ENCODE results near the gene ZC3HAV1.
A peak's percentile ranks its signal among the peaks of the same experiment; 100 is the strongest.
"Not testable (repeated sequence)": the region's sequence is repeated elsewhere in the genome, so short reads cannot be mapped to it uniquely, and the experiment has no call there.

The ZC3HAV1 gene

DNA sequence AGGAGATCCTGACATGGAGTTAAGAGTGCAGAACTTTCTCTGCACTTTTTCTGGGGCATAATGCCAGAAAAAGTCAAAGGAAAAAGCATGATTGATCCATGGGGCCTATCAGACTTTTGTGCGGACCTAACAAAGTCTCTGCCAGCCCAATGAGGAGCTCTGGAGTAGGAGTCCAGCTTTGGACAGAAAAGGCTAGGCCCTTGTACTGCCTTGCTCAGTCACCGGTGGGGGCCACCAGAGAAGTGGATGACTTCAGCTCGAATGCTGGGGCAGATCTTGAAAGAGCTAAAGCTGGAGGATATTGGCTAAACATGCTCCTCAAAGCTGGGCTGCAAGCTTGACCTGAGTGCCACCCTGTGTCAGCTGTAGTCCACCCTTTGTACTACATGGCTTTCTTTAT is 2.8 kb upstream of the ZC3HAV1 start:
- DNase-seq = no peak

DNA sequence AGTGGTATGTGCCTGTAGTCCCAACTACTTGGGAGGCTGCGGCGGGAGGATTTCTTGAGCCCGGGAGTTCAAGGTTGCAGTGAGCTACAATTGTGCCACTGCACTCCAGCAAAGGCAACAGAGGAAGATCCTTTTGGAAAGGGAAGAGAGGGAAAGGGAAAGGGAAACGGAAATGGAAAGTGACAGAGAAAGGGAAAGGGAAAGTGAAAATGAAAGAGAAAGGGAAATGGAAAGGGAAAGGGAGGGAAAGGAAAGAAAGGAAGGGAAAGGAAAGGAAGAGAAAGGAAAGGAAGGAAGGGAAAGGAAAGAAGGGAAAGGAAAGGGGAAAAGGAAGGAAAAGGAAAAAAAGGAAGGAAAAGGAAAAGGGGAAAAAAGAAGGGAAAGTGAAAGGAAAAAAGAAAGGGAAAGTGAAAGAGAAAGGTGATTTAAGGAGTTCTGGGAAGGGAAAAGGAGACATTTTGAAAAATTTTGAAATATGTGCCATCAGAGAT is 2.3 kb upstream of the ZC3HAV1 start:
- no peak for DNase-seq

DNA sequence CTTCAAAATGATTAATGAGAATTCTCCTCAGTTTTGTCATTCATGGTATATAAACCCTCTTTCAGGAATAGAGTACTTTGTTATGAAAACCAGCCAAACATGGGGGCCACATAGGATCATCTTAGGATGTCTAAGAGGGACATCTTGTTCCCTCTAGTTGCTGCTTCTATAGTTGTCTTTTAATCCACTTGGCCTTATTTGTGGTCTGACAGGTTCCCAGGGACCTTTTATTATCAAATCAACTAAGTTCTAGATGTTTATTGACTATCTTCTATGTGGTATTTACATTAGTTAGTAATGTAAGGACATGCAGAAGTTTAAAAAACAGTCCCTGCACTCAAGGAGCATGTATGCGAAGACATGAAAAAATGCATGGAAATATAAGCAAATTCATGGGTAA is 1.6 kb upstream of the ZC3HAV1 start:
- no peak for DNase-seq

DNA sequence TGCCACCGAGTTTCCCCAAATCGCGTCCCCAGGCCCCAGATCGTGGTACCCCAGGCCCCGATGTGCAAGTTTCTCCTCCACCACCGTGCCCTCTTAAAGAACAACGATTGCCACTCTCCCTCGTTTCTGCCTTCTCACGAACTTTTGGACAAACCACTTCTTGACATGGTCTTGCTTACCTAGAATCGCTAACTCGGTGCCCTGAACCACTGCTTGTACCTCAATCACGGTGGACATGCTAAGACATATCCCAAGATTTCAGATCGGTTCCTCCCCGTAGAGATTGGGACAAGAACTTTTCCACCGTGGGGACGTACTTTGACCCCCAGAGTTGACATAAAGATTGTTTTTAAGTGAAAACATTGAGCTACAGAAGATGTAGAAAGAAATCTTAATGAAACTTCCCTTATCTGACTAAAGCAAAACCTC is 477 bp upstream of the ZC3HAV1 start:
- no peak for DNase-seq

DNA sequence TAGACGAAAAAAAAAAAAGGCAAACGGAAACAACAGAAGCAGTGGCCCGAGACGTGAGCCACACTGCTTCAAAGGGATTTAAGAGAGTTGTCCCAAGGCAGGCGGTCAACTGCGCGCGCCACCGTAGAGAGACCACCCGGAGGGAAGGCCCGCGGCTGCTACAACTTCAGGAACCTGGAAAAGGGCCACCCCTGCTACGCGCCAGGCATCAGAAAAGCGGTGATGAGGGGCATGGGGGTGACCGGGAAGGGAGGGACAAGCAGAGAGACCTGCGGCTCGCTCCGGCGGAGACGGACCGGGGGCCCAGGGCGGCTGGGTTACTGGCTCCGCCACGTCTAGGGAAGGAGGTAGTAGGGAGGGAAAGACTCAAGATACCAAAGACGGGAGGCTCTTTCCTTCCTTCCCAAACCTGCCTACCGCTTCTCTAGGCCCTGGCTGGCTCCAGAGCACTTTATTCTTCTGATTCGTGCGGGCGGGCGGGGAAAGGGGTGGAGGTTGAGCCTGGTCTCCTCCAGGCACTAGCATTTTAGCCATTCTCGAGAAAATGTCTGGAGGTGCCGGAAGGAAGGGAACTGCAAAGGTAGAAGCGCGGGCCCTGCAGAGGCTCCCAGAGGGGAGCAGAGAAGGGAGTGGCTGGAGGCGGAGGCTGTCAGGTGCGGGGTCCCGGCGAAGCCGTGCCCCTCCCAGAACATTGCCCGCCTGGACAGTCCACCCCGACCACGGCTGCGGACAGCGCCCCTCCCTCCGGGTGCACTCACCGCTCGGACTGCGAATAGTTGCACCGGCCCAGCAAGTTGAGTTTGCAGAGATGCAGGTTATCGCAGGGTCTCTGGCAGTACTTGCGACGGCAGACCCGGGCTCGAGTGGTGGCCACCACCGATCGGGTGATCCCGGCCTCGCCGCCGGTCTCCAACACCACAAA is 993 bp downstream of the ZC3HAV1 start:
- DNase-seq = peak; percentile 75

DNA sequence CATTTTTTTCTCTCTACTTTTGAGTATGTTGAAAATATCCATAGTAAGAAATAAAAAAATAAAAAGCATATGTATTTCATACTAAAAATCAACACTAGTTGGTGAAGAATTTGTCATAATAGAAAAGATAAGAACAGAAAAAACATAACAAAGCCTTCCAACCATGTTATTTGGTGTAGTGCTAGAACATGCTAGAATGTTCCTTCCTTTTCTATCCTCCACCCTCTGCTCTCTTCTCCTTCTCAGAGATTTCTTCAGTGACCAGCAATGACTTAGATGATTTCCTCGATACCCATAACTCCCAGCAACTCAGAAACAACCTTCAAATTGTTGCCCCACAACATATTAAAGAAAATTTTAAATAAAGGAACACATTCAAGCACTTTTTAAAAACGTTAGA is 2.6 kb downstream of the ZC3HAV1 start:
- DNase-seq = no peak

DNA sequence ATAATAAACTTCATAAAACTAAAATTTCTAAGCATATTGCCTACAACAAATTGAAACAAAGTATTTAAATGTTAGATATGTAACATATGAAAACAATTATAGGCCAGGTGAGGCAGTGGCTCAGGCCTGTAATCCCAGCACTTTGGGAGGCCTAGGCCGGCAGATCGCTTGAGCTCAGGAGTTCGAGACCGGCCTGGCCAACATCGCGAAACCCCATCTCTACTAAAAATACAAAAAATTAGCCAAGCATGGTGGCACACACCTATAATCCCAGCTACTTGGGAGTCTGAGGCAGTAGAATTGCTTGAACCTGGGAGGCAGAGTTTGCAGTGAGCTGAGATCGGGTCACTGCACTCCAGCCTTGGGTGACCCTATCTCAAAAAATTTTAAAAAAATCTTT is 3.3 kb downstream of the ZC3HAV1 start:
- not testable (repeated sequence) for DNase-seq

DNA sequence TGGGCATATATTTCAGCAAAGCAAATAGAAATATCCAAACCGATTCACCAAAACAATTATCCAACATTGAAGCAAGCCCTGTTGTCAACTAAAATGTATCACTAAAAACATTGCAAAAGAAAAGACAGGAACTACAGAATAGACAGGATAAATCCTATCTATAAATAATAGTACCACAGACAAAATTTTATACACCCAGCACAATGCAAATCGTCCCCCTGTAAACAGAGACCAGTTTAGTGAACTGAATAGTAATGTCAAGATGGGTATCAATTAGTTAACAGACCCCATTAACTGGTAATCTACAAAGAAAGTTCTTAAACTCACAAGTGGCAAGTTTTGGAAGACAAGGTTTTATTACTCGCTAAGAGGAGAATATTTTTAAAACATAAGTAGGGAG is 4.0 kb downstream of the ZC3HAV1 start:
- DNase-seq = no peak

DNA sequence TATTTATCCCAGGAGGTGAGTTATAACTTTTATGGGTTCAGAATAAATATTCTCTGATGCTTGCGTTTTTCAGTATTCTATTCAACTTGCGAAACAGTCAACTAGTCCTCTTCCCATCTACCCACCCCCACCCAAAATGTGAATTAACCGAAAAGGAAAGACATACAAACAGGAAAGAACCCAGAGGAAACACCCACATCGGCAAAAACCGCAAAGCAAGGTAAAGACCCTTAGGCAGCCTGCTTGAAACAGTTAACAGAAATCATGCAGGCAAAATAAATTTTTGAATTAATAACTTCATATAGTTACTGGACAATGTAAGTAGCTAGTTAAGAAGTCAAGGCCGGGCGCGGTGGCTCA is 5.4 kb downstream of the ZC3HAV1 start:
- no peak for DNase-seq

DNA sequence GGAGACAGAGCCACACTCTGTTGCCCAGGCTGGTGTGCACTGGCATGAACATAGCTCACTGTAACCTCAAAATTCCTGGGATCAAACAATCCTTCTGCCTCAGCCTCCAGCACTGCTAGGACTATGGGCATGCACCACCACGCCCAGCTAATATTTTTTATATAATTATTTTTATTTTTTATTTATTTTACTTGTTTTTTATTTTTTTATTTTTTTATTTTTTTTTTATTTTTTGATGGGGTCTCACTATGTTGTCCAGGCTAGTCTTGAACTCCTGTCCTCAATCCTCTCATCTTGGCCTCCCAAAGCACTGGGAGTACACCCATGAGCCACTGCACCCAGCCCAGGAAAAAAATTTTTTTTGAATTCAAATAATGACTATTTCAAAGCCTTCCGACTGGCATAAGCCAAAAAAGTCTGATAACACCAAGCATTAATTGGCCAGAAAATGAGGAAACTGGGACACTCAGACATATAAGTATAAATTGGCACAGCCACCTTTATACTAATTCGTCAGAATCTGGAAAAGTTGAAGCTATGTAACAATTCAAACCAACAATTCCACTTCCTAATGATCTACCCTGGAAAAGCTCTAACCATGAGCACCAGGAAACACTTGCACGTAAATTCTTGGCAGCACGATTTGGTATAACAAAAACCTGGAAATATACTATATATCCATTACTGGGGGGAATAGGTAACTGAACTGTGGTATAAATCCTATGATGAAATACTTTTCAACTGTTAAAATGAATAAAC is 6.3 kb downstream of the ZC3HAV1 start:
- DNase-seq = no peak

DNA sequence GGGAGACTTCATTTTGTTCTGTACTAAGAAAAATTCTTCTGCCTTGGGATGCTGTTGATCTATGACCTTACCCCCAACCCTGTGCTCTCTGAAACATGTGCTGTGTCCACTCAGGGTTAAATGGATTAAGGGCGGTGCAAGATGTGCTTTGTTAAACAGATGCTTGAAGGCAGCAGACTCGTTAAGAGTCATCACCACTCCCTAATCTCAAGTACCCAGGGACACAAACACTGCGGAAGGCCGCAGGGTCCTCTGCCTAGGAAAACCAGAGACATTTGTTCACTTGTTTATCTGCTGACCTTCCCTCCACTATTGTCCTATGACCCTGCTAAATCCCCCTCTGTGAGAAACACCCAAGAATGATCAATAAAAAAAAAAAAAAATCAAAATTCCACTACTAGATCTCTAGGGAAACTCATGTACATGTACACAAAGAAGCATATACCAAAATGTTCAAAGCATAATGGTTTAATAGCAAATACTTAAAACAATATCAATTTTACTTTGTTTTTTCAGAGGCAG is 7.8 kb downstream of the ZC3HAV1 start:
- DNase-seq = not testable (repeated sequence)

DNA sequence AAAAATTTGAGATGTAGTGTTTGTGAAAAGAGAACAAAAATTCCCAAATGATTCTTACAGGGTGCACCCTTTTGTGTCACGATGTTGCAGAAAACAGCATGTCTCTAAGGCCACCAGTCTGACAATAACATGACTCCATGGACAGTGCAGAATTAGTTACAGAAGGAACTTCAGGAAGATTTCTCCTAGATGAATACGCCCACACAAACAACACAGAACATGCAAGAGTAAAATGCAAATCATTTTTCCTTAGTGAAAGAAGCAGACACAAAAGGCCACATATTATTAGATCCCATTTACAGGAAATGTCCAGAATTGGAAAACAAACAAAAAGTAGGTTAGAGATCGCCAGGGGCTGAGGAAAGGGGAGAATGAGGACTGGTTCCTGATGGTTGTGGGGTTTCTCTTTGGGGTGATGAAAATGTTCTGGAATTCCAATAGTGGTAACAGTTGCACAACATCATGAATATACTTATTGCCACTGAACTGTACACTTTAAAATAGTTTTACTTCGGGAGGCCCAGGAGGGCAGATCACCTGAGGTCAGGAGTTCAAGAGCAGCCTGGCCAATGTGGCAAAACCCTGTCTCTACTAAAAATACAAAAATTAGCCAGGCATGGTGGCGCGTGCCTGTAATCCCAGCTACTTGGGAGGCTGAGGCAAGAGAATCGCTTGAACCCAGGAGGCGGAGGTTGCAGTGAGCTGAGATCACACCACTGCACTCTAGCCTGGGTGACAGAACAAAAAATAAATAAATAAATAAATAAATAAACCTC is 10.2 kb downstream of the ZC3HAV1 start:
- no peak for DNase-seq

DNA sequence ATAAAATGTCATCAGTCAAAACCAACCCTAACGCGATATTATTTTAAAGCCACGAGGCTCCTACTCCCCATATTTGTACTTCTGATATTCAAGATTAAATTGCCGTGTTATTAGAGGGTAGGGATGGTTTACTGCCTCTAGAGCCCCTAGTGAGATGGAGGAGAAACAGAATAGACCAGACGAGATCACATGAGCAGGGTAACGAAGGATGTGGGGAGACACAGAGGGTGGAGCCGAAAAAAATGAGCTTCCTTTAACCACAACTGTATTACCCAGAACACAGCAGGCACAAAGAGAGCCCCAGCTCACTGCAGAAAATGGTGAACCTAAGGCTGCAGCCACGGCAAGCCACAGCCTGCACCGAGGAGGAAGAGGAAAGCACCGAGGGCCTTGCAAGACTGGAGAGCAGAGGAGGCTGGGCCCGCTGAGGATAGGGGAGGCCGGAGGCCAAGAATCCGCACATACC is 14.3 kb downstream of the ZC3HAV1 start:
- peak; percentile 18 for DNase-seq

DNA sequence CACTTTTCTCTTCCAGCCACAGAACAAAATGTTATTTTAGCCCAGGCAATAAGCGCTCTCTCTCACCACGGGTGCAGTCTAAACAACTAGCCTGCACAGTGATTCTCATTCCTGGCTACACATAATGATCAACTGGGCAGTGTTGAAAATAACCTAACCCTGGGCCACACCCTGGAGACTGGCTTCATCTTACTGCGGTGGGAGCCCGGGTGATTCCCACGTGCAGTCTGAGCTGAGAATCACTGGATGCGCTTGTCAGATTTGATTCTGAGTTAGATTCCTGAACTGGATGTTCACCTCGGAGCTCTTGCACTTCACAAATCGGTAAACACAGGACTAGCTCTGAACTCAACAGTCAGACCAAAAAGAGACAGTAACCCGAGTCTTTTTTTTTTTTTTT is 14.9 kb downstream of the ZC3HAV1 start:
- no peak for DNase-seq

DNA sequence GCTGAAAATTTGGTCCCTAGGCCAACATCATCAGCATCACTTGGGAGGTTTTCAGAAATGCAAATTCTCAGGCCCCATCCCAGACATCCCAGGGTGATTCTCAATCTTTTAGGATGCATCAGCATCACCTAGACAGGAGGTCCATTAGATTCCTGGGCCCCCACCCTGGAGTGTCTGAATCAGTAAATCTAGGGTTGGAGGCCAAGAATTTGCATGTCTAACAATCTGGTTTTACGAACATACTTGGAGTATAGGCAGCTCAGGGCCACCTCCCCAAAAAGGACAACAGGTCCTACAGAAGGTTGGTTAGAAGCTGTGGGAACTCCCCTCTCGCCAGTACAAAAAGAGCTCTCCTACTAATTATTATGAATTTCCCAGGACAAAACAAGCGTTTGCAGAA is 15.5 kb downstream of the ZC3HAV1 start:
- no peak for DNase-seq

DNA sequence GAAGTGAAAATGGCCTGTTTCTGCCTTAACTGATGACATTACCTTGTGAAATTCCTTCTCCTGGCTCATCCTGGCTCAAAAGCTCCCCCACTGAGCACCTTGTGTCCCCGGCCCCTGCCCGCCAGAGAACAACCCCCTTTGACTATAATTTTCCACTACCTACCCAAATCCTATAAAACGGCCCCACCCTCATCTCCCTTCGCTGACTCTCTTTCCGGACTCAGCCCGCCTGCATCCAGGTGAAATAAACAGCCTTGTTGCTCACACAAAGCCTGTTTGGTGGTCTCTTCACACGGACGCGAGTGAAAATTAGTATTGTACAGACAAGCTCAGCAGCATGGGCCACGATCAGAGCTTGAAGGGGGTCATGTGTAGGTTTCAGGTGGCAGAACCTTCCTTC is 16.0 kb downstream of the ZC3HAV1 start:
- not testable (repeated sequence) for DNase-seq

DNA sequence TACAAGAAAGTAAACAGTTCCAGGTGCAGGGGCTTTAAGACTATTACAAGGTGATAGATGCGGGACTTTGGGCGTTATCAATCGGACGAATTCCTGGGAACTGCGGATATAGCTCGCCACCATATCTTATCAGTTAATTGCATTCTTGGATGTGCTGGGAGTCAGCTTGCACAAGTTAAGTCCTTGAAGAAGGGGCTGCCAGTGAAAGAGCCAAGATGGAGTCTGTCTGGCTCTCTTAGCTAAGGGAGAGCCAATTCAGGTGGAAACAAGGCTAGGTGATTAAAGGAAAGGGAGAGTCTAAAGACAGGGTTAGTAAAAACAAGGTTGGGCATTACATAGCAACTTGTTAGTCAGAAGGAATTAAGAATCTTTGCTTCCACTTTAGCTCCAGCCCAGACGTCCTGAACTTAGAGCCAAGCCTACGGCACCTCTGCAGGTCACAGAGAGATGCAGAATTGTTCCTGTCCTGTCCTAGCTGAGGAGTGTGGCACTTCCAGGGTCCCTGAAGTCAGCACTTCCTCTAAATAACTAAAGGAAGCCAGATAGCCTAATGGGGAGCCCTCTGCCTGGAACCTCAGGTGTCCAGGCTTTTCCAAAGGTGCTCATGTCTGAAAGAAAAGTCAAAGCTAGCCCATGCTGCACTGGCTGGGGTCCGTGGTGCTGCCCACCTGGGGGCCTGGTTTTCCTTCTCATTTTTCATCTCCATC is 17.3 kb downstream of the ZC3HAV1 start:
- no peak for DNase-seq

DNA sequence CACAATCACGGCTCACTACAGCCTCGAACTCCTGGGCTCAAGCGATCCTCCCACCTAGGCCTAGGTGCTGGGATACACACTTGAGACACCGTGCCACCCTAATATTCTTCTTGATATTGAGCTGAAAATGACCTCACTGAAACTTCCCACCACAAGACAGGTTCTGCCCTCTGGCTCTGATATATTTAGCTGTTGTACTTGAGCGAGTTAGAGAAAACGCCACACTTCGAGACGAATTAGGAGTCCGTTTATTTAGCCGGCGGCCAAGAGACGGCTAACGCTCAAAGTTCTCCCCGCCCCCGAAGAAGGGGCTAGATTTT is 17.9 kb downstream of the ZC3HAV1 start:
- DNase-seq = no peak

DNA sequence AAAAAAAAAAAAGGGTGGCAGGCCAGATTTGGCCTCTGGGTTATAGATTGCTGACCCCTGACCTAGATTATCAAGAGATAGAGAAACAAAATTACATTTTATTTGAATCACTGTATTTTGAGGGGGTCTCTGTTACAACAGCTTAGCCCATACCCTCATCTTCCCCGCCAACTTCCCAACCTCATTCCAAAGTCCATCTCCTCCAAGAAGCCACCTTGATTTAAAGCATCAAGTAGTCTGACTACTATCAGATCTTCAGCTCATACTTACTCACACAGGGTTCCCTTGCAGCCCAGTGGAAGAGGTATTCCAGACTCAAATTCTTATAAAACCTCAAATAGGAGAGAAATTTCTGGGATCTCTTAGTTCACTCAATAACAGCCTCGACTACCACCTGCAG is 20.4 kb downstream of the ZC3HAV1 start:
- DNase-seq = no peak

DNA sequence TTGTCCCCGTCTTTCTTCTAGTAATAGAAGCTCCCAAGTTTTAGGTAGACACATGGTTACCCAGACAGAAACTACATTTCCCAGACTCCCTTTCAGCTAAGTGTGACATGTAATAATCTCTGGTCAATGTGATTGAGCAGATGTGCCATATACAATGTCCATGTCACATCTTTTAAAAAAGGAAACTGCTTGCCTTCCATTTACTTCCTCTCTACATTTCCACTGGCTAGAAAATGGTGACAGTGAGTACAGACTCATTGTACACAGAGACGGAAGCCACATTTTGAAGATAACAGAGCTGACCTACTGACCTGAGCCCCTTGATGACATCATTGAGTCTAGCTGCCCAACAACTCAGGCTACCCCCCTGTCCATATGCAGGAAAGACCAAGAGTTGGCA is 21.3 kb downstream of the ZC3HAV1 start:
- DNase-seq = no peak

DNA sequence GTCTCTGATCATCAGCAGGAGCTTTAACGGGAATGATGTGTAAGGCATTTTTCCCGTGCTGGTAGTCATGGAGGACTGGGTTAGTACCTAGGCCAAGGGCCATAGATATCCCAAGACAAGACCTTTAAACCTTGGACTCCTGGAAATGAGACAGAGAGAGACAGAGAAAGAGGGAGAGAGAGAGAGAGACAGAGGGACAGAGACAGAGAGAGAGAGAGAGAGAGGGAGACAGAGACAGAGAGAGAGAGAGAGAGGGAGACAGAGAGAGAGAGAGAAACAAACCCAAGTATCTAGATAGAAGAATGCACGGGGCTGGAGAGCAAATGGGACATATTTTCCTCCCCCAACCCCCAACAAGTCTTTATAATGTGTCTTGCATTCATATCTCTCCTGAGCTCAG is 22.3 kb downstream of the ZC3HAV1 start:
- DNase-seq = no peak

DNA sequence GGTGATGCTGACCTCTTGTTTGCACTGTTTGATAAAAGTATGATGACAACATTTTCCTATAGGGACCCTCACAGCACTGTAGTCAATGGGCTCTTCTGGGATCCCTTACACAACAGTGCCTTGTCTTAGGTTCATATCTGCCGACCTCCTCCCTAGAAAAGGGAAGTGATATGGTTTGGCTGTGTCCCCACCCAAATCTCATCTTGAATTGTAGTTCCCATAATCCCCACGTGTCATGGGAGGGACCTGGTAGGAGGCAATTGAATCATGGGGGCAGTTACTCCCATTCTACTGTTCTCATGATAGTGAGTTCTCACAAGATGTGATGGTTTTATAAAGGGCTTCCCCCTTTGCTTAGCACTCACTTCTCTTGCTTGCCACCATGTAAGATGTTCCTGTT is 23.1 kb downstream of the ZC3HAV1 start:
- no peak for DNase-seq

DNA sequence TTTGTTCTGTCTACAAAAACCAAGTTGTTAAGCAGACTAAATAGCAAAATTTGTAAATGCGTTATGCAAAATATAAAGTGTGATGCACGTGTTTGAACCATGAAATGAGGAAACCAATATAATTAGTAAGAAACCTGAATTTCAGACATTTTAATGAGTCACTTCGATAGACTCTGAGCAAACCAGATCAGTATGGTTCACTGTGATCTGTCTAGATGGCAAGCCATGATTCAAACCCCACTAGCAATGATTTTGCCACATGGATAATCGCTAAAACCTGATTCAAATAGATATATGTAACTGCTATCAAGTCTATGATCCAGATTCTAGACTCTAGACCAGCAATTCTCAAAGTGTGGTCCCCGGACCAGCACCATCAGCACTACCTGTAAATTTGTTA is 24.8 kb downstream of the ZC3HAV1 start:
- no peak for DNase-seq

Data from NCI-H69 (cell line).